Neural cell (in vitro differentiated cells): Measurements from ENCODE around the gene LRBA.

ENCODE experiments used
- CTCF ChIP-seq: fragments of 450-650 bp; IDR thresholded peaks from 2 replicates; pipeline ENCODE4 v1.5.1; 2014; ENCODE audit warnings: antibody characterized with exemption, mild to moderate bottlenecking, moderate library complexity; ENCODE audit not compliant: poor library complexity, severe bottlenecking
- EP300 ChIP-seq: fragments of 450-650 bp; conservative IDR thresholded peaks from 2 replicates; pipeline ENCODE4 v1.6.1; 2014; ENCODE audit warnings: antibody characterized with exemption, mild to moderate bottlenecking, moderate library complexity; ENCODE audit not compliant: poor library complexity, severe bottlenecking
- EZH2 ChIP-seq: fragments of 200-600, 300-800 bp; shearing (Covaris generic), sonication (generic); IDR thresholded peaks from 2 replicates; pipeline ENCODE4 v1.6.1; 2014; ENCODE audit warnings: antibody characterized with exemption, low read length, borderline replicate concordance, mild to moderate bottlenecking; ENCODE audit not compliant: insufficient read depth, poor library complexity, severe bottlenecking
- MXI1 ChIP-seq: fragments of 450-650 bp; conservative IDR thresholded peaks from 2 replicates; pipeline ENCODE4 v1.6.1; 2014; ENCODE audit warnings: antibody characterized with exemption, mild to moderate bottlenecking; ENCODE audit not compliant: poor library complexity, severe bottlenecking
- POLR2AphosphoS5 ChIP-seq: IDR thresholded peaks from 2 replicates; pipeline ENCODE4 v1.6.1; 2012
- REST ChIP-seq: IDR thresholded peaks from 2 replicates; pipeline ENCODE4 v1.6.1; 2012; ENCODE audit warnings: borderline replicate concordance

GRCh38 chr4:150765216-150765615 is 249.9 kb downstream of the LRBA start:
- TF ChIP-seq REST (no peak), CTCF (no peak), EZH2 (no peak), EP300 (no peak), MXI1 (no peak), POLR2AphosphoS5 (no peak)
